HG03135 (cell line): ENCODE data around the gene KRT86.

ENCODE experiments used
- ATAC-seq: cut with Tn5 transposase; IDR thresholded peaks from one replicate; pipeline ENCODE4 v1.9.1; 2021; ENCODE audit warnings: mild to moderate bottlenecking, moderate library complexity; ENCODE audit not compliant: unreplicated experiment

The KRT86 gene

GRCh38 chr12:52351196-52352059 lies 77.0 kb downstream of the KRT86 start:
- no peak for ATAC-seq

GRCh38 chr12:52352951-52353350 lies 78.5 kb downstream of the KRT86 start:
- no peak for ATAC-seq

GRCh38 chr12:52353766-52354165 lies 79.3 kb downstream of the KRT86 start:
- no peak for ATAC-seq

GRCh38 chr12:52354200-52354599 lies 79.8 kb downstream of the KRT86 start:
- no peak for ATAC-seq

- no peak for ATAC-seq
Measured at GRCh38 chr12:52355176-52355575, 80.7 kb downstream of the KRT86 start.

- ATAC-seq = no peak
Measured at GRCh38 chr12:52356031-52356761, 81.8 kb downstream of the KRT86 start.

GRCh38 chr12:52356762-52357580 lies 82.5 kb downstream of the KRT86 start:
- no peak for ATAC-seq
